Left forelimb (tissue), 1 donor: Measurements from ENCODE around the gene LAGE3.
A peak's percentile ranks its signal among the peaks of the same experiment; 100 is the strongest.

Experiments
- DNase-seq: peaks from one replicate; pipeline ENCODE4 v3.0.0-alpha.2; 2018; ENCODE audit warnings: low spot score

LAGE3 gene

GRCh38 chrX:154477891-154478477, 1.1 kb downstream of the LAGE3 start:
- DNase-seq = no peak

GRCh38 chrX:154476821-154477220, 2.3 kb downstream of the LAGE3 start:
- DNase-seq = no peak

GRCh38 chrX:154473683-154474082, 5.4 kb downstream of the LAGE3 start:
- DNase-seq = no peak

GRCh38 chrX:154472685-154473632, 6.1 kb downstream of the LAGE3 start:
- DNase-seq = peak; percentile 50

- no peak for DNase-seq
Observed at GRCh38 chrX:154471839-154472684, 7.0 kb downstream of the LAGE3 start.

GRCh38 chrX:154470914-154471568, 8.0 kb downstream of the LAGE3 start:
- no peak for DNase-seq

- DNase-seq = no peak
Observed at GRCh38 chrX:154470434-154470833, 8.6 kb downstream of the LAGE3 start.

GRCh38 chrX:154469880-154470279, 9.2 kb downstream of the LAGE3 start:
- DNase-seq = no peak

- DNase-seq = no peak
Observed at GRCh38 chrX:154469114-154469513, 10.0 kb downstream of the LAGE3 start.

- no peak for DNase-seq
Observed at GRCh38 chrX:154468217-154468616, 10.9 kb downstream of the LAGE3 start.

- no peak for DNase-seq
Observed at GRCh38 chrX:154467556-154467955, 11.5 kb downstream of the LAGE3 start.

- no peak for DNase-seq
Observed at GRCh38 chrX:154466907-154467306, 12.2 kb downstream of the LAGE3 start.

- no peak for DNase-seq
Observed at GRCh38 chrX:154466036-154466435, 13.0 kb downstream of the LAGE3 start.

GRCh38 chrX:154465601-154466000, 13.5 kb downstream of the LAGE3 start:
- DNase-seq = no peak

GRCh38 chrX:154464806-154465365, 14.2 kb downstream of the LAGE3 start:
- DNase-seq = no peak

GRCh38 chrX:154463611-154464220, 15.4 kb downstream of the LAGE3 start:
- DNase-seq = no peak

- DNase-seq = no peak
Observed at GRCh38 chrX:154462396-154462795, 16.7 kb downstream of the LAGE3 start.

- DNase-seq = no peak
Observed at GRCh38 chrX:154460326-154460725, 18.8 kb downstream of the LAGE3 start.

GRCh38 chrX:154459832-154460231, 19.2 kb downstream of the LAGE3 start:
- DNase-seq = no peak

GRCh38 chrX:154458954-154459778, 19.9 kb downstream of the LAGE3 start:
- DNase-seq = no peak
